GM13976 (cell line): ENCODE measurements around the gene SACS.
"Not testable (repeated sequence)": the region's sequence is repeated elsewhere in the genome, so short reads cannot be mapped to it uniquely, and the experiment has no call there.

Experiments used
- DNase-seq: peaks from one replicate; pipeline ENCODE4 v3.0.0; 2012; ENCODE audit warnings: low spot score
- in situ Hi-C: fragments of 300-500 bp; cut with MboI; formaldehyde crosslinking; loops from one replicate; pipeline ENCODE4 v1.12.0; 2022; ENCODE audit warnings: low sequenced_read_pairs, mixed read lengths, inconsistent platforms; ENCODE audit not compliant: unreplicated experiment
- TF ChIP-seq, protein P1 (sequence below): IDR thresholded peaks from 2 replicates; pipeline ENCODE4 v1.5.1; 2012; ENCODE audit warnings: borderline replicate concordance, mild to moderate bottlenecking; ENCODE audit not compliant: insufficient read depth; ENCODE audit errors: extremely low read depth, missing control alignments, control extremely low read depth

Gene SACS

DNA sequence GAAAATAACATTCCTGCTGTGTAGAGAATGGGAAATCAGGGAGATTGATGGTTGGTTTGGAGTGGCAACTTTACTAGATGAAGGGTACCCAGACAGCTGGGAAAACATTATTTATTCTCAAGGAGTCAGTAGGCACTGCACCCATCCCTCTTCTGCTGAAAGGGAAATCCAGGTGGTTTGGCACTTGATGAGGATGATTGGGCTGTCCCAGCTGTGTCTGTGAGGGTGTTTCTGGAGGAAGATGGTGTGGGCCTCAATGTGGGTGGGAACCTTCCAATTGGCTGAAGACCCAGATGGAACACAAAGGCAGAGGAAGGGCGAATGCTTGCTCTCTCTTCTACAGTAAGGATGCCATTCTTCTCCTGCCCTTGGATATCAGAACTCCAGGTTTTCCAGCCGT lies 10.4 kb upstream of the SACS start:
- in situ Hi-C loops: no loop called here
- TF ChIP-seq, protein P1, sequence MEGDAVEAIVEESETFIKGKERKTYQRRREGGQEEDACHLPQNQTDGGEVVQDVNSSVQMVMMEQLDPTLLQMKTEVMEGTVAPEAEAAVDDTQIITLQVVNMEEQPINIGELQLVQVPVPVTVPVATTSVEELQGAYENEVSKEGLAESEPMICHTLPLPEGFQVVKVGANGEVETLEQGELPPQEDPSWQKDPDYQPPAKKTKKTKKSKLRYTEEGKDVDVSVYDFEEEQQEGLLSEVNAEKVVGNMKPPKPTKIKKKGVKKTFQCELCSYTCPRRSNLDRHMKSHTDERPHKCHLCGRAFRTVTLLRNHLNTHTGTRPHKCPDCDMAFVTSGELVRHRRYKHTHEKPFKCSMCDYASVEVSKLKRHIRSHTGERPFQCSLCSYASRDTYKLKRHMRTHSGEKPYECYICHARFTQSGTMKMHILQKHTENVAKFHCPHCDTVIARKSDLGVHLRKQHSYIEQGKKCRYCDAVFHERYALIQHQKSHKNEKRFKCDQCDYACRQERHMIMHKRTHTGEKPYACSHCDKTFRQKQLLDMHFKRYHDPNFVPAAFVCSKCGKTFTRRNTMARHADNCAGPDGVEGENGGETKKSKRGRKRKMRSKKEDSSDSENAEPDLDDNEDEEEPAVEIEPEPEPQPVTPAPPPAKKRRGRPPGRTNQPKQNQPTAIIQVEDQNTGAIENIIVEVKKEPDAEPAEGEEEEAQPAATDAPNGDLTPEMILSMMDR: no peak
- no peak for DNase-seq

DNA sequence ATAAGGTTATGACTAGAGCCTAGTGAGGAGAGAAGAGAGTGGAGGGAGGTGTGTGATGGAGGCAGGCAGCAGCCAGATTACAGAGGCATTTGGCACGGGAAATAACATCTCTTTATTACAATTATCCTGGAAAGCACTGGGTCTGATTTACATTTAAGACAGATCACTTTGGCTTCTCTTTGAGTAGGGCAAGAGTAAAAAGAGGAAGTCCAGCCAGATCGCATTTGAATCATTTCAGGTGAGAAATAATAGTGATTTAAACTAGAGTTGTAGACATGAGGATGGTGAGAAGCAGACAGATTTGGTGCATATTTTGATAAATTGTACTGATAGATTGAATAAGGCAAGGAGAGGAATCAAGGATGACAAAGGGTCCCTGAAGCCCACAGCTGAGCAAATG lies 9.6 kb upstream of the SACS start:
- TF ChIP-seq, protein P1: no peak
- no peak for DNase-seq
- in situ Hi-C loops: no loop called here

DNA sequence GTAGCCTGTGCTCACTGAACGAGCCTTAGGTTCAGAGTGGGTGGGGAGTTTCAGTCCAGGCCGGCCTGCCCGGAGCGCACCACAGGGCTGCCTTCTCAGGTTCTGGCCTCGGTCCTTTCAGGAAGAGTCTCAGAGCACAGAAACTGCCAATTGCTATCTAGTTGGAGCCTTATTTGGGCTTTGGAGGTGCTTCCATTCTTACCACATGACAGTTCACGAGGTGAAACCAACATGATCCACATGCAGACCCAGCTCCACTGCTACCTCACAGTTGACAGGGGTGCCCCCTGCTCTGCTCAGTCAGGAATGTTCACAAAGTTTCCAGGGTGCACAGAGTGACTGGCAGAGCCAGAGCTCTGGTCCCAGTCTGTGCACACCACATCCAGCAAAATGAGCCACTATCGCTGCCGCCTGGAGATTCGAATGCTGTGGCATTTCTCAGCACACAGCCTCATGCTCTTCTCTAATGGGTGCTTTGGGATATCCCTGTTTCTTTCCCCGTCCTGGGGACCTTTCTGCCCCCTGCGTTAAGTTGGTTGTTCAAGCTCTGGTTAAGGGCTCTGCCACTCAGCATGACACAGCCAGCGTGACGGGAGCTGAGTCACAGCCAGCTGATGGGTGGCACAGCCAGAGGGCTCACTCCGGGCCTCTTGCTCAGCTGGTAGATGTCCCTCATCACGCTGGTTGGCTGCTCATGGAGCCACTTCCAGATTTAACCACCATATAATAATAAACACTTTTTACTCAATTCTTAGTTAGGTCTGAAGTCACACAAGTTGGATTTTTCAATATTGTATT lies 7.5 kb upstream of the SACS start:
- TF ChIP-seq, protein P1: no peak
- DNase-seq: no peak
- in situ Hi-C loops: no loop called here

DNA sequence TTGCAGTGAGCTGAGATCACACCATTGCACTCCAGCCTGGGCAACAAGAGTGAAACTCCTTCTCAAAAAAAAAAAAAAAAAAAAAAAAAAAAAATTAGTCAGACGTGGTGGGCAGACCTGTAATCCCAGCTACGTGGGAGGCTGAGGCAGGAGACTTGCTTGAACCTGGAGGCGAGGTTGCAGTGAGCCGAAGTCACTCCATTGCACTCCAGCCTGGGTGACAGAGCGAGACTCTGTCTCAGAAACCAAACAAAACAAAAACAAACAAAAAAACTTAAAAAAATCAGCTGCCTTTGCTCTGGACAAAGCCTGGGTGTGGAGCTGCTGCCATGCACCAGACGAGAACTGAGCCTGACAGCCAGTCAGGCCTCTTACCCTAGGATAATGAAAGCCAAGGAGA lies 6.8 kb upstream of the SACS start:
- DNase-seq, in situ Hi-C loops: not testable (repeated sequence)

DNA sequence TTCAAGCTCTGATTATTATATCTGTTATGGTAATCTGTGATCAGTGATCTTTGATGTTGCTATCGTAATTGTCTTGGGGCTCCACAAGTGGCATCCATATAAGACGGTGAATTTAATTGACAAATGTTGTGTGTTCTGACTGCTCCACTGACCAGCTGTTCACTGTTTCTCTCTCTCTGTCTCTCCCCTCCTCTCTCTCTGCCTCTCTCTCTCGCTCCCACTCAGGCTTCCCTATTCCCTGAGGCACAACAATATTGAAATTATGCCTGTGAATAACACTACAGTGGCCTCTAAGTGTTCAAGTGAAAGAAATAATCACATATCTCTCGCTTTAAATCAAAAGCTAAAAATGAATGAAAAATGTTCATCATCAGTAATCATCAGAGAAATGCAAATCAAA lies 4.4 kb upstream of the SACS start:
- no peak for DNase-seq
- in situ Hi-C loops: no loop called here
- TF ChIP-seq, protein P1: no peak

DNA sequence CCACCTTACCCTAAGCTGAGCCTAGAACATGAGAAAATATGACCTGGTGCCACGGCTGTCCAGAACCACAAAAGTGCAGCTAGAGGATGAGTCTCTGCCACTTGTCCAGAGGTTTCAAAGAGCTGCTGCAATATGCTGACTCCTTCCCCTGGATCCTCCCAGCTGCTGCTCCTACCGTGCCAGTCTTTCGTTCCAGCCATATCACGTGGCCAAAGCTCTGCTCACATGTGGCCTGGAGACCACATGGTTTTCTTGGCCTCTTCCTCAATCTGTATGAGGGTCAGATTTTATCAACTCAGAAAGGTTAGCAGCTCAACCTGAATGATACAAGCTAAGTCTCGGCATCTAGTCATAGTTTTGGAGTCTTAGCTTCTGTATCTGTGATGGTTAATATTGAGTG lies 3.2 kb upstream of the SACS start:
- TF ChIP-seq, protein P1: no peak
- no peak for DNase-seq
- in situ Hi-C loops: no loop called here

DNA sequence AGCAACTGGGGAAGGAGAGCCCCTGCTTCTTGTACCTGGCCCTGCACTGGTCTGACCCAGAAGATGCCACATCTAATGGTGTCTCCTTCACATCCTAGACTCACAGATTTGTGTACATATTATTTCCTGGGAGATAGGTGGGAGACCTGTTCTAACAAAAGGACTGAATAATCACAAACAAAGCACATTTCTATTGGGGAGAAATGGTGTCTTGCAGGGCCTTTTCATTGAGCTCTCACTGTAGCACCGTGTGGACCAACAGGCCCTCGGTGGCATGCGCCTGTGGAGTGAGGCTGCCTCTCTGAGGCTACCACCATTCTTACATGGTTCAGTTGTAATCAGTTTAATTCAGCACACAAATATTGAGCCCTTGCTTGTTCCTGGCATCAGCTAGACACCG lies 989 bp upstream of the SACS start:
- DNase-seq: no peak
- TF ChIP-seq, protein P1: no peak
- in situ Hi-C loops: no loop called here
